B cell (primary cell): ENCODE data around the gene FBXO11.

ENCODE experiments used
- EZH2 ChIP-seq: IDR thresholded peaks from 2 replicates; pipeline ENCODE4 v1.6.1; 2012; ENCODE audit warnings: borderline replicate concordance, low read depth, mild to moderate bottlenecking, moderate library complexity, low read length; ENCODE audit not compliant: insufficient read depth, poor library complexity, severe bottlenecking
- TF ChIP-seq, protein P1 (sequence below): fragments of 200-600 bp; IDR thresholded peaks from one replicate; pipeline ENCODE4 v1.8.0; 2022; ENCODE audit warnings: antibody characterized with exemption, mild to moderate bottlenecking

GRCh38 chr2:47867205-47867604 lies 39.1 kb downstream of the FBXO11 start:
- TF ChIP-seq, protein P1, sequence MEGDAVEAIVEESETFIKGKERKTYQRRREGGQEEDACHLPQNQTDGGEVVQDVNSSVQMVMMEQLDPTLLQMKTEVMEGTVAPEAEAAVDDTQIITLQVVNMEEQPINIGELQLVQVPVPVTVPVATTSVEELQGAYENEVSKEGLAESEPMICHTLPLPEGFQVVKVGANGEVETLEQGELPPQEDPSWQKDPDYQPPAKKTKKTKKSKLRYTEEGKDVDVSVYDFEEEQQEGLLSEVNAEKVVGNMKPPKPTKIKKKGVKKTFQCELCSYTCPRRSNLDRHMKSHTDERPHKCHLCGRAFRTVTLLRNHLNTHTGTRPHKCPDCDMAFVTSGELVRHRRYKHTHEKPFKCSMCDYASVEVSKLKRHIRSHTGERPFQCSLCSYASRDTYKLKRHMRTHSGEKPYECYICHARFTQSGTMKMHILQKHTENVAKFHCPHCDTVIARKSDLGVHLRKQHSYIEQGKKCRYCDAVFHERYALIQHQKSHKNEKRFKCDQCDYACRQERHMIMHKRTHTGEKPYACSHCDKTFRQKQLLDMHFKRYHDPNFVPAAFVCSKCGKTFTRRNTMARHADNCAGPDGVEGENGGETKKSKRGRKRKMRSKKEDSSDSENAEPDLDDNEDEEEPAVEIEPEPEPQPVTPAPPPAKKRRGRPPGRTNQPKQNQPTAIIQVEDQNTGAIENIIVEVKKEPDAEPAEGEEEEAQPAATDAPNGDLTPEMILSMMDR: no peak
- no peak for TF ChIP-seq EZH2
